GM19455 (cell line): ENCODE measurements around the gene CEPT1.

ENCODE experiments used
- ATAC-seq: cut with Tn5 transposase; IDR thresholded peaks from one replicate; pipeline ENCODE4 v1.9.1; 2021; ENCODE audit not compliant: unreplicated experiment

Gene CEPT1

DNA sequence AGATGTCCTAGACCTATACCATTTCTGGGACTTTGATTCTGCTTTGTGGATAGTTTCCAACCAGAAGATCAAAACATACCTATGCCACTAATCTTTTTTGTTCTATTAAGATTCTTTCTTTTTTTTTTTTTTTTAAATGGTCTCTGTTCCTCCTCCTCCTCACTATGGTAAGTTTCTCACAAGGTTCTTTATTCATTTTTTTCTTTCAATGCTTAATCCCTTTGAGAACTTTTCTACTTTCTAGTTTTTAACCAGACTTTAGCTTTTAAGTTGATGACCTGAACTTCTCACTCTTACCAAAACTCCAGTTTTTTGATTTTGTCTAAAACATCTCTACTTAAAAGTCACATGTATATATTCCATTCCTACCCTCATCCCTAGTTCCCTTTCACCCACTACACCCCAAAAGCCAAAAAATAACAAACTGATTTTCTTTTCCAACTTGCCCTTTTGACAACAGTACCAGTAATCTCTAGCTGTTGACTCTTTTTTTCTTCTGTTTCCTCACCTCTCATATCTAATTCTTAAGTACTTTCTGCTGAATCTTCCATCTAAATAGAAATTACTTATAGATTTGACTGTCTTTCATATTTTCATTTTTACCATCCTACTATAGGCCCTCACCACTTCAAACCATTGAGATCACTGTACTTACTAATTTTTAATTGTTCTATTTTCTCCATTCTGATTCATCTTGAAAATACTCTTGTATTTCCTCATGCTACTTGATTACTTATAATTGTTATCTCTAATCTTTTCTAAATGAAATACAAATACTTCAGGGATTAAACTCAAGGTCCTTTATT lies 6.1 kb downstream of the CEPT1 start:
- ATAC-seq = no peak

DNA sequence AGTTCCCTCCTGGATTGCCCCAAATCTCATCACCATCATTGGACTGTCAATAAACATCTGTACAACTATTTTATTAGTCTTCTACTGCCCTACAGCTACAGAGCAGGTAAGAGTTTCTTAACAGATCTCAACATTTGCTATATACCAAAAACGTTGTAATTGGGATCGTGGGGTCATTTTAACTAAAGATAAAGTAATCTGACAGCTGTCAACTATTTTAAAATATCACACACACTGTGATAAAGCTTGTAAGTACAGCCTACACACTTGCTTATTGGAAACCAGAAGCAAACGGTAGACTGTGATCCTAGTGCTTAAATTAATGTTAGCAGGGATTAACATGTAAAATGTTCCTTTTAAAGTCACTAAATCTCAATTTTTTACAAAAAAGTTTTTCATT lies 7.9 kb downstream of the CEPT1 start:
- ATAC-seq = no peak

- no peak for ATAC-seq
Observed at GRCh38 chr1:111148376-111148881, 8.4 kb downstream of the CEPT1 start.

- no peak for ATAC-seq
Observed at GRCh38 chr1:111151838-111152237, 11.8 kb downstream of the CEPT1 start.

- ATAC-seq = no peak
Observed at GRCh38 chr1:111154021-111154999, 14.3 kb downstream of the CEPT1 start.

GRCh38 chr1:111157431-111157830 lies 17.4 kb downstream of the CEPT1 start:
- ATAC-seq = no peak

DNA sequence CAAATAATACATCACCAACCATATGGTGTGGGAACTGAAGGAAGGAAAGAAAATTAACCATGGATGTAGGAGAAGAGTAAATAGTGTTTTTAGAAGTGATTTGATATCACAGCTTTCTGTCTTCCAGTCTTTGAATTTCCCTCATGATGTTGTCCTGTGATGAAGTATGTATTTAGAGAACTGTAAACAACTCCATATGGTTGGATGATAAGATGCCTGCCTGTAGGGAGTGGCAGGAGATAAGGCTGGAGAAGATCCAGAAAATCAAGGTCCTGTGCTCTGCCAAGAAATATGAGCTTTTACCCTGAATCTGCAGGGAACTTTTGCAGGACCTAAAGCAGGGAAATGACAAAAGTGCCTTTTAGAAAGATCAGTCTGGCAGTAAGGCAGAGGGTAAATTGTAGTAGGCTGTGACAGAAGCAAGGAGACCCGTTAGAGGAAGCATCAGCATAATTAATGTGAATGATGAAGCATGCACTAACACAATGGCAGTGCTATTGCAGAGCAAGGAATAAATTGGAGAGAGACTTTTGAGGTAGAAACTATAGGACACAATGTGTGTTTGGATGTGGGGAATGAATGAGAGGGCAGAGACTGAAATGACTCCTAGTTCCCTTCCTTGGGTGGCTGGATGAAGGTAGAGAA lies 21.9 kb downstream of the CEPT1 start:
- ATAC-seq = no peak

DNA sequence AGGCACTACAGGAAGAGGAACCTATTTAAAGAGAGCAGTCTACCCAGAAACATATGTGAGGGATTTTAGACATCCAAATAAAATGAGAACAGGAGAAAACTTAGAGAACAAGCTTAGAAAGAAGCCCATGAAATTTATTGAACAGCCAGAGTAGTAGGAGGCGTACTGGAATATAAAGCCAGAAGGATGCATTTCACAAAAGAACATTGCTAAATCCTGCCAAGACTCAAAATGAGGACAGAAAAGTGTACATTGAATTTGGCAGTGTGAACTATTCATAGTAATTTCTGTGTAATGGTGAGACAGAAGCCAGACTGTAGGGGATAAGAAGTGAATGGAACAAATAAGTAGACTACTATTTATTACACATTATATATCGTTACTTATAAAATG lies 22.5 kb downstream of the CEPT1 start:
- no peak for ATAC-seq

DNA sequence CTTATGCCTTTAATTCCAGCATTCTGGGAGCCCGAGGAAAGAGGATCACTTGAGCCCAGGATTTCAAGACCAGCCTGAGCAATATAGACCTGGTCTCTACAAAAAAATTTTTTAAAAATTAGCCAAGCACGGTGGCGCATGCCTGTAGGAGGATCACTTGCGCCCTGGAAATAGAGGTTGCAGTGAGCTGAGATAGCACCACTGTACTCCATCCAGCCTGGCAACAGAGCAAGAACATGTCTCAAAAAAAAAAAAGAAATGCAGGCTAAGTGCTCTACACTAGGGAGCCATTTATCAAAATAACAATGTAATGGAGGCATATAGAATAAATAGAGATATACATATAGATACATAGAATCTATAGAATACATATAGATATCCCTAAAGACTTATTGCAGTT lies 23.3 kb downstream of the CEPT1 start:
- ATAC-seq = no peak

DNA sequence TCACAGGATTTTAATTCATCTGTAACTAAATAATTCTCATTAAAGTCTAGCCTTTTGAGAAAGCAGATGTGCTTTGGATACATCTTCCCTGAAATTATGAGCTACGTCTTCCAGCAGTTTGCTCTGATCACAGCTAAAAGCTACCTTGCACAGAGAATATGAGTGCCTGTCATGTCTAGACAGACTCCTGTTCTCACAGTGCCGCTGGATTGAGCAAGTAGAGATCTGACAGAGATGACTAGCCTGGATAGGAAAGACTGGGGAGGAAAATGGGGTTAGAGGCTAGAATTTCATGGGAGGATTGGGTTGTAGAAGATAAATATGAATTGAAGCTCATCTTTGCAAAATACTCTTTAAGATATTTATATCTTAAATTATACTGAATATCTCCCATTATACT lies 24.1 kb downstream of the CEPT1 start:
- no peak for ATAC-seq

- ATAC-seq = no peak
Observed at GRCh38 chr1:111172463-111172862, 32.4 kb downstream of the CEPT1 start.

- no peak for ATAC-seq
Observed at GRCh38 chr1:111174070-111174469, 34.0 kb downstream of the CEPT1 start.

DNA sequence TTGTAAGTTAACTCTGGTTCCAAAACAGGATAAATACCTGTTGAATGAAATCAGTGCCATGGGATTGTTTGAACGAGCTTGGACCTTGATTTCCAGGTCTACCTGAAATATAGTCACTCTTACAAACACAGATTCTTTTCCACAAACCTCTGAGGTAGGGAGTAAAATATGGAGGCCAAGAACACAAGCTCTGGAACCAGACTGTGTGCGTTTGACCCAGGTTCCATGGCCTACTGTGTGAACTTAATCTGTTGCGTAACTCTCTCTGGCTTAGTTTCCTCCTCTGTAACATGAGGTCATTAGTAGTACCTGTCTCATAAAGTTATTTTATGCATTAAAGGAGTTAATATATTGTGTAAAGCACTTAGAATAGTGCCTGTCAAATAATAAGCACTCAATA lies 35.3 kb downstream of the CEPT1 start:
- no peak for ATAC-seq

- ATAC-seq = no peak
Observed at GRCh38 chr1:111176678-111177077, 36.7 kb downstream of the CEPT1 start.

GRCh38 chr1:111179968-111180533 lies 40.0 kb downstream of the CEPT1 start:
- ATAC-seq = no peak

DNA sequence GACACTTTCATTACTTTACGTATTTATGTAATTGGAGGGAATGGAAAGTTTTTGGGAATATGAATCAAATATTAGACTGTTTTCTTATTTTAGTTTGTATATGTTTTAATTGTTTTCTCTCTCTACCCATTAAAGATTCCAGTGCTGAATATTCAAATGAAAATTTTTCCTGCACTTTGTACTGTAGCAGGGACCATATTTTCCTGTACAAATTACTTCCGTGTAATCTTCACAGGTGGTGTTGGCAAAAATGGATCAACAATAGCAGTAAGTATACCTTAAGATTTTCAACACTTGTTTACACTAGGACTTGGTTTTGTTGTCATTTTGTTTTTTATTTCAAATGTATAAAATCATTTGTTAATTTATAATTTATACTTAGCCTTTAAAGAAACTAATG lies 42.0 kb downstream of the CEPT1 start:
- ATAC-seq = no peak

DNA sequence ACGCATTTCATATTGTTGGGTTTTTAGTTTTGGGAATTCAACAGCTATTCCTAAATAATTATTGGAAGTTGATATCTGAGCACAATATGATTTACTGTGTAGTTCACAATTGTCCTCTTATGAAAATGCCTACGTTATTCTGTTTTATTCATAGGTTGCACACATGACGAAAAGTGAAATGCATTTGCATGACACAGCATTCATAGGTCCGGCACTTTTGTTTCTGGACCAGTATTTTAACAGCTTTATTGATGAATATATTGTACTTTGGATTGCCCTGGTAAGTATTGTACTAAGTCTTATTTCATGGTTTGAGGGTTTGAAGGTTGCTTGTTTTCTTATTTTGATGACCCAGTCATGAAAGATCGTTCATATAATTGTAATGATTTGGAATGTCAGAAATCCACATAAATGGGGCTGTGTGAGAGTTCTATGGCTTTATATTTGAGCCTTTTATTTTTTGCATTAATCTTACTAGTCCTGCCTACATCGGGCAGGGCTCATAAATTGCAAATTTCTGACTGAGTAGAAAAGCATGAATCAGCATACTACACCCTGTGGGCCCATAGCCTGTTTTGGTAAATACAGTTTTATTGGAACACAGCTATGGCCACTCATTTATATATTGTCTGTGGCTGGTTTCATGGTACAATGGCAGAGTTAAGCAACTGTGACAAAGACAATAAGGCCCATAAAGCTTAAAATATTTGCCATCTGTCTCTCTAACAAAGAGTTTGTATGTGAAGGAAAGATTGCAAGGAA lies 43.5 kb downstream of the CEPT1 start:
- no peak for ATAC-seq

GRCh38 chr1:111184663-111185062 lies 44.6 kb downstream of the CEPT1 start:
- ATAC-seq = no peak

- no peak for ATAC-seq
Observed at GRCh38 chr1:111190931-111191451, 51.0 kb downstream of the CEPT1 start.

- no peak for ATAC-seq
Observed at GRCh38 chr1:111191496-111191895, 51.5 kb downstream of the CEPT1 start.
